ENCODE results near the gene GALNT1.

GALNT1 gene

DNA sequence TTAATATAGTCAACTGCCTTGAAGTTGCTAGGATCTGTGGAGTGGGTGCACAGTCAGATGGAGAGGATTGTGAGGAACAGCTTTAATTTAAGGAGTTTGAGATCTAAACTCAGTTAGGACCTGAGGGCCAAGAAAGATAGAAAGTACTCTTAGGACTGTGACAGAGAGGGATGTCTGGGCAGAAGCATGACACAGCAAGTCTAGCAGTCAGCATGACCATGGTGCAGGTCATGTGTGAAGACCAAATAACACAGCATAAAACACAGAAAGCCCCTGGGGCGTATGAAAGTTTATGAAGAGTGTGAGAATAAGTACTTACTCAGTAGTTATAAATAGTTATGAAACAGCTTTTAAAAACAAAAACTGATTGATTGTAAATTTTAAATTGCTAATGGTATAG is 107.2 kb downstream of the GALNT1 start:
- no peak overlapping the region for H3K4me3 ChIP-seq (ENCODE audit: low read depth, low read length)
- TF ChIP-seq, protein P1, sequence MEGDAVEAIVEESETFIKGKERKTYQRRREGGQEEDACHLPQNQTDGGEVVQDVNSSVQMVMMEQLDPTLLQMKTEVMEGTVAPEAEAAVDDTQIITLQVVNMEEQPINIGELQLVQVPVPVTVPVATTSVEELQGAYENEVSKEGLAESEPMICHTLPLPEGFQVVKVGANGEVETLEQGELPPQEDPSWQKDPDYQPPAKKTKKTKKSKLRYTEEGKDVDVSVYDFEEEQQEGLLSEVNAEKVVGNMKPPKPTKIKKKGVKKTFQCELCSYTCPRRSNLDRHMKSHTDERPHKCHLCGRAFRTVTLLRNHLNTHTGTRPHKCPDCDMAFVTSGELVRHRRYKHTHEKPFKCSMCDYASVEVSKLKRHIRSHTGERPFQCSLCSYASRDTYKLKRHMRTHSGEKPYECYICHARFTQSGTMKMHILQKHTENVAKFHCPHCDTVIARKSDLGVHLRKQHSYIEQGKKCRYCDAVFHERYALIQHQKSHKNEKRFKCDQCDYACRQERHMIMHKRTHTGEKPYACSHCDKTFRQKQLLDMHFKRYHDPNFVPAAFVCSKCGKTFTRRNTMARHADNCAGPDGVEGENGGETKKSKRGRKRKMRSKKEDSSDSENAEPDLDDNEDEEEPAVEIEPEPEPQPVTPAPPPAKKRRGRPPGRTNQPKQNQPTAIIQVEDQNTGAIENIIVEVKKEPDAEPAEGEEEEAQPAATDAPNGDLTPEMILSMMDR (IDR thresholded peaks at IDR 0.05; ENCODE audit: low read depth, low read length) = no peak

DNA sequence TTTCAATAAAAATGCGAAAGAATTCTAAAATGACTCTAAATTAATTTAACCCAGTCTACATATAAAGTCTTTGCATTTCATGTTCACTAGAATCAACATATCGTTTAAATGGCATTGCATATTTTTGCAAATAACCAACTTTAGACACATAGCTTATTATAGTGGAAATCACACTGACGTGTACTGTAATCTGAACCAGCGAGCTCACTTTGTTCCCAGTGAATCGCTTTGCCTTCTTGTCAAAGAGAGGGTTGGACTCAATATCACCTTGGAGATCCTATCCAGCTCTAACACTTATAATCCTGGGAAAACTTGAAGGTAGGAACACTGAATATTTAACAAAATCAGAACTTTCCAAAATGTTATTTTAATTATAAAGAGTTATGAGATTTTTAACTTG is 108.2 kb downstream of the GALNT1 start:
- TF ChIP-seq, protein P1 (IDR thresholded peaks at IDR 0.05; ENCODE audit: low read depth, low read length) = no peak

DNA sequence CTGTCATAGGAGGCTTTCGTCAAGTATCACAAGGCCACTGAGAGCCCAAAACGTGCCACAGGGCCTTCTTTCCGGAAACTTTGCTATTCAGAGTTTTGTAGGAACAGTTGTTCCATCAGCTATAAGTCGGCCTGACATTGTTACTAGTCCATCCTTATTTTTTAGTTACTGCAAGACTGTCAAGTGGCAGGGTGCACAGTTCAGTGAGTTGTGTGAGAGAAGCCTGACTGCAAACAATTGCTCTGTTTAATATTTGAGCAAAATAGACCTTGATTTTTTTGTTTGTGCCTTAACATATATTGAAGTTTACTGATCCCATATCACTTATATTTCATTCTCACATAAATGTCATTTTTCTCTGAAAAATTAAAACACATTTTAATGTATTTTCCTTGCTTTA is 110.1 kb downstream of the GALNT1 start:
- TF ChIP-seq, protein P1 (IDR thresholded peaks at IDR 0.05; ENCODE audit: low read depth, low read length) = no peak
- H3K4me3 ChIP-seq (ENCODE audit: low read depth, low read length) = no peak overlapping the region

More for the DNA sequence above, 108.2 kb downstream of the GALNT1 start:
- H3K4me3 ChIP-seq (ENCODE audit: low read depth, low read length) = no peak overlapping the region

DNA sequence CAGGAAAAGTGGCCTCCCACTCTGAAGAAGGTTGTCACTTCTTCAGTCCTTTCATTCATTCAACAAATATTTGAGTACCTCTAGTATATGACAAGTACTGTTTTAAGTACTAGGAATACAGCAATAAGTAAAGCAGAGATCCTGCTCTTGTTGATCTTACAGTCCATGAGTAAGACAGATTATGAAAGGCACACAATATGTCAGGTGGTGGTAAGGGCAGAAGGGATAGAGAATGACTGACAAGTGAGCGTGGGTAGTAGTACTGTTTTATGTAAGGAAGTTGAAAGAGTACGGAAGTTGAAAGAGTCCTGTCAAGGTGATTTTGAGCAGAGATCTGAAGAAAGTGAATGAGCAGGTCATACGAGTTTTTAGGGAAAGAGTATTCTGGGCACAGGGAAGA is 111.3 kb downstream of the GALNT1 start:
- TF ChIP-seq, protein P1 (IDR thresholded peaks at IDR 0.05; ENCODE audit: low read depth, low read length) = no peak
- no peak overlapping the region for H3K4me3 ChIP-seq (ENCODE audit: low read depth, low read length)

DNA sequence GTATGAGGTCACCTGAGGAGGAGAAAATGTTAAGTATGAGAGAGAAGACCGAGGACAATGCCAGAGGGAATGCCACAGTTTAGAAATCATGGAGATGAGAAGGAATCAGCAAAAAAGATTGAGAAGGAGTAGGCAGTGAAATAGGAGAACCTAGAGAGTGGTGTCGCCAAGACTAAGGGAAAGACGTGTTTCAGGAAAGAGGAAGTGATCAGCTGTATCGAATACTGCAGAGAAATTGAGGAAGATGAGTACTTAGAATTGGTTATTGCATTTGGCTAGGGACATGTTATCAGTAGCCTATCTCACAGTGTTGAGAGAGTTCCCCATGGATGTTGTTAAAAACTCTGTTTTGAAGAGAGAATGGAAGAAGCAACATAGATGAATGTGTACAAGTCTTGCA is 112.3 kb downstream of the GALNT1 start:
- TF ChIP-seq, protein P1 (IDR thresholded peaks at IDR 0.05; ENCODE audit: low read depth, low read length) = no peak
- no peak overlapping the region for H3K4me3 ChIP-seq (ENCODE audit: low read depth, low read length)

DNA sequence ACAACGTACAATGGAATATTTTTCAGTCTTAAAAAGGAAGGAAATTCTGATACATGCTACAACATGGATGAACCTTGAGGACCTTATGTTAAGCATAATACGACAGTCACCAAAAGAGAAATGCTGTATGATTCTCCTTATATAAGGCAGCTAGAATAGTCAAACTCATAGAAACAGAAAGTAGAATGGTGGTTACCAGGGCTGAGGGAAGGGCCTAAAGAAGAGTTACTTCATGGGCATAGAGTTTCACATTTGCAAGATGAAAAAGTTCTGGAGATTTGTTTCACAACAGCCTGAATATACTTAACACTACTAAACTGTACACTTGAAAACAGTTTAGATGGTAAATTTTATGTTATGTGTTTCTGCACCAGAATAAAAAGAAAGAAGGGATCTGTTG is 113.3 kb downstream of the GALNT1 start:
- no peak overlapping the region for H3K4me3 ChIP-seq (ENCODE audit: low read depth, low read length)
- TF ChIP-seq, protein P1 (IDR thresholded peaks at IDR 0.05; ENCODE audit: low read depth, low read length) = no peak

DNA sequence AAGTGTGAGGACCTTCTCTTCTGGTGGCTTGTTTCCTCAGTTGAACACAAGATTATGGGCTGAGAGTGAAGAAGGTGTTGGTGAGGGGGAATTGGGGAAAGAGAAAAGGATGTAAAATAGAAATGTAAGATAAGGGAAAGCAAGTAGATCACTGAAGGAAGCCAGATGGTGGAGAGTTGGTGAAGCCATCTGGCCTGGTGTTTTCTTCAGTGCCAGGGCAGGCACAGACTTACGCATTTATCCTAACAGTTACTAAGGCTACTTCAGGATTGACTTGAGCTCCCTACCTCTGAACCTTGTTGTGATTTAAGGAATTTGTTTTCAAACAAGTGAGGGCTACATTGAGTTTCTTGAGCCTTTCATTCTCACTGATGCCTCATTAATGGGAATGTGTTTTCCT is 113.8 kb downstream of the GALNT1 start:
- H3K4me3 ChIP-seq (ENCODE audit: low read depth, low read length) = no peak overlapping the region
- TF ChIP-seq, protein P1 (IDR thresholded peaks at IDR 0.05; ENCODE audit: low read depth, low read length) = no peak
